ENCODE measurements around the gene SLC22A31. TPM values are rescaled to one million over a fixed set of nuclear protein-coding genes. Genes with fewer than 3 reads are reported as not detected.

SLC22A31 gene
- total RNA-seq, 2 donors from 2014 or later: 4.6 TPM; not detected in 1

DNA sequence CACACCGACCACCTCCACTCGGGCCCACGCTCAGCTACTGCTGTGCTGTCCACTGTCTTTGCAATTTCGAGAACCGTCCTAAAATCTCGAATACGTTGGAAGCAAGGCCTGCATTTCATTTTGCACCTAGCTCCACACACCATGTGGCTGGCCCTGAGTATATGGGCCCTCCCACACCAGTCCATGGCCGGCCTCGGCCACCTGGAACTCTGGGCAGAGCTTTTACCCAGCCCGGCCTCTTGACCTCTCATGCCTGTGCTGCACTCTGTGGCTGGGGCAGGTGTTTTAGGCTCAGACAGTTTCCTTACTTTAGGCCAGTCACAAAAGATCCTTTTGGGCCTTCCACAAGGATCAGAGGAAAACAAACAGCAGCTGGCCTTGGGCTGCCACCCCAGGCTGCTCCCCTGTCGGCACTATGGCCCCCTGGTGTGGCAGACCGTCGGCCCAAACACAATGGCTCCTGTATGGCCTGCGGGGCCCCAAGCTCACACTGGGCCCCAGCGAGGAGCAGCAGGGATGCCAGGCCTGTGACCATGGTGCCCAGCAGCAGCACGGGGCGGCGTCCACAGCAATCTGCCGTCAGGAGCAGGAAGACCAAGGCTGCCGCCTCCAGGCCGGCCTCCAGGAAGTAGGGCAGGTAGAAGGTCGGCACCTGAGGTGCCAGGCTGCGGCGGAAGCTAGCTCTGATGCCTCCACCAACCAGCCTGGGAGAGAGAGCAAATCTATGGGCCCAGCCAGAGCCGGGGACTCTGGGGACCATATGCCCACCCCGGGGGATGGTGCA lies 2.5 kb downstream of the SLC22A31 start:
- intact Hi-C loops (cut with DNase I): no loop called here

DNA sequence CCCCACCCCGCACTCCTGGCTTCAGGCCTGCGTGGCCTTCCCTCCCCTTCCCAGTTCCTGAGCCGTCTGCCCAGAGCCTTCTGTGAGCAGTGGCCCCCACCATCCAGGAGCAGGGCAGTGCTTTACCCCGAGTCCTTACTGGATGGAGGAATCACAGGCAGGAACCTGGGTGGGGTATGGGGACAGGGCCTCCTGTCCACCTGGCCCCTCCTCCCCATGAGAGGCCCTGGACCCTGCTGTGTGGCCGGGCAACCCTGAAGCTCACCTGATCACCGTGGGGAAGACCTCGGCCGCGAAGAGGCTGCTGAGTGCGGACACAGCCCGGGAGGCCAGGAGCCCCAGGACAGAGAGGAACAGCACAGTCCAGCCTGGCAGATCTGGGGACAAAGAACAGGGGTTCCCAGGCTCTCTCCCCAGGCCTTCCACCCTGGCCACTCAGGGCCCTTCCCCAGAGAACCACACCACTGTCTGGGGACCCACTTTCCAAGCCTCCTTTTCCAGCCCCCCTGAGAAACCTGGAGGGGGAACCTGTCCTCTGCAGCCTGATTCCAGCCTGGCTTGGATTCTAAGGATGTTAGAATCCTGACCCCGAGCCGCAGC lies 3.2 kb downstream of the SLC22A31 start:
- WGBS: 78% methylated on average over 11 of the region's 13 CpGs
- no peaks in the 10 kb centered on the region for H3K9me3 ChIP-seq
- no peaks in the 10 kb centered on the region for H3K4me1 ChIP-seq (replicated peaks)
- TF ChIP-seq POLR2A (IDR thresholded peaks at IDR 0.05) (no peak), POLR2AphosphoS5 (IDR thresholded peaks at IDR 0.05) (no peak), CTCF (IDR thresholded peaks at IDR 0.05) (no peak)
- H3K27ac ChIP-seq: no peak overlapping the region
- no peaks in the 10 kb centered on the region for H3K36me3 ChIP-seq
- intact Hi-C loops (cut with DNase I): no loop called here
- DNase-seq (ENCODE audit: low spot score): no peak
- no peak overlapping the region for H3K4me3 ChIP-seq
- peaks cover 9% of the 10 kb centered on the region for H3K27me3 ChIP-seq (replicated peaks; ENCODE audit: insufficient read depth)

More for the DNA sequence above, 2.5 kb downstream of the SLC22A31 start:
- no peaks in the 10 kb centered on the region for H3K9me3 ChIP-seq
- H3K27ac ChIP-seq: no peak overlapping the region
- DNase-seq (ENCODE audit: low spot score): no peak
- H3K27me3 ChIP-seq (replicated peaks; ENCODE audit: insufficient read depth): peaks cover 9% of the 10 kb centered on the region
- no peak for TF ChIP-seq POLR2A (IDR thresholded peaks at IDR 0.05)
- no peak for TF ChIP-seq POLR2AphosphoS5 (IDR thresholded peaks at IDR 0.05)
- TF ChIP-seq CTCF (IDR thresholded peaks at IDR 0.05): no peak
- H3K4me3 ChIP-seq: no peak overlapping the region
- no peaks in the 10 kb centered on the region for H3K36me3 ChIP-seq
- 92% methylated on average over 26 of the region's 26 CpGs for WGBS
- no peaks in the 10 kb centered on the region for H3K4me1 ChIP-seq (replicated peaks)

DNA sequence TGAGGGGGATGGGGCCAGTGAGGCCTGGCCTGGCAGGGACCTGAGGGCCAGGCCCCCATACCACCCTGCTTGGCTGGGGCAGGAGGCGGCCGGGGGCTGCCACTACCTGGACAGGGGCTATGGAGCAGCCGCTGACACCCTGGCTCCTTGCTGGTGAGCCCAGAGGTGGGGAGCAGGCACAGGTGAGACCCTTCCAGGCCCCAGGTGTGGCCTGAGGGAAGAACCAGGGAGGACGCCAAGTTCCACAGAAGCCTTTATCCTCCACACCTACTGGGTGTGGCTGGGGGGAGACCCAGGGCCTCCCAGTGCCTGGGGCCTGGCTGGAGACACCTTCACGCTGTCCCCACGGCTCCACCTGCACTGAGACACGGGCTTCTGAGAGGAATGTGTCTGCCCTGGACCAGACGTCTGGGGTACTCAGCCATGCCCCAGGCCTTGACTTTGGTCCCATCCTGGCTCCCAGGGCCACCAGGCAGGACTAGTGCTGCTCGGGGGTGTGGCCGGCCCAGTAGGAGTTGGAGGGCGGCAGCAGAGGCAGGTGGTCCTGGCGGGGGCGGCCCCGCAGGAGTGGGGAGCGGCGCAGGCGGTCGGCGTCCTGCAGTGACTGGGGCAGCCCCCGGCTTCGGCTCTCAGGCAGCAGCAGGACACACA lies 4.7 kb downstream of the SLC22A31 start:
- H3K36me3 ChIP-seq: no peaks in the 10 kb centered on the region
- 77% methylated on average over 20 of the region's 21 CpGs for WGBS
- peaks cover 6% of the 10 kb centered on the region for H3K27me3 ChIP-seq (replicated peaks; ENCODE audit: insufficient read depth)
- no peaks in the 10 kb centered on the region for H3K9me3 ChIP-seq
- no peak for DNase-seq (ENCODE audit: low spot score)
- H3K27ac ChIP-seq: no peak overlapping the region
- H3K4me1 ChIP-seq (replicated peaks): no peaks in the 10 kb centered on the region
- no peak overlapping the region for H3K4me3 ChIP-seq
- TF ChIP-seq CTCF (IDR thresholded peaks at IDR 0.05): no peak
- no peak for TF ChIP-seq POLR2AphosphoS5 (IDR thresholded peaks at IDR 0.05)
- intact Hi-C loops (cut with DNase I): no loop called here

- no peak for DNase-seq (ENCODE audit: low spot score)
- Histone ChIP-seq H3K27ac (no peak overlapping the region), H3K27me3 (replicated peaks; ENCODE audit: insufficient read depth) (no peaks in the 10 kb centered on the region), H3K9me3 (no peaks in the 10 kb centered on the region), H3K36me3 (no peaks in the 10 kb centered on the region), H3K4me3 (no peak overlapping the region), H3K4me1 (replicated peaks) (no peaks in the 10 kb centered on the region)
- intact Hi-C loops (cut with DNase I): no loop called here
- TF ChIP-seq CTCF (IDR thresholded peaks at IDR 0.05): no peak
- no peak for TF ChIP-seq POLR2A (IDR thresholded peaks at IDR 0.05)
- TF ChIP-seq POLR2AphosphoS5 (IDR thresholded peaks at IDR 0.05): no peak
- WGBS: 83% methylated on average over 40 of the region's 45 CpGs
These were observed 5.7 kb downstream of the SLC22A31 start for GRCh38 chr16:89194340-89195311.
